C4-2B (cell line): ENCODE results near the gene ADORA2A.

Experiments
- CTCF ChIP-seq: fragments of 450-650 bp; conservative IDR thresholded peaks from 2 replicates; pipeline ENCODE4 v1.5.1; 2017; ENCODE audit warnings: mild to moderate bottlenecking
- ZFX ChIP-seq: fragments of 450-650 bp; IDR thresholded peaks from 2 replicates; pipeline ENCODE4 v1.6.1; 2017

DNA sequence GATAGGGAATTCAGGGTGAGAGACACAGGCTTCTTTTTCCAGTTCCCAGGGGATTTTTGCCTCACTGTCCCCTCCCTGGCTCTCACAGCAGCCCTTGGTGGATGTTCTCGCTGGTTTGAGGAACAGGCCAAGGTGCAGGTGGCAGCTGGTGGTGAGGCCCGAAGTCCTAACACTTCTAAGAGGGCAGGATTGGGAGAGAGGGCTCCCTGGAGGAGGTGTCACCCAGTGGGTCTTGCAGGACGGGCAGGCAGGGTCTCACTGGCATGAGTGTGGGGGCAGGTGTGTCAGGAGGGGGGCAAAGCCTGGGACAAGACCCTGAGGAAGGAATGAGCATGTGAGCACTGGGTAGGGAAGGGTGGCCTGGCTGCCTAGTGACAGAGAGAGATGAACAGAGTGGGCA, 9.2 kb downstream of the ADORA2A start:
- TF ChIP-seq CTCF: no peak
- no peak for TF ChIP-seq ZFX
